IPS DF 19.7 (cell line): ENCODE measurements around the gene RAB11FIP4.

Experiments
- DNase-seq: peaks from one replicate; pipeline ENCODE4 v3.0.0-alpha.2; 2013; ENCODE audit warnings: low read depth, low spot score

The RAB11FIP4 gene

DNA sequence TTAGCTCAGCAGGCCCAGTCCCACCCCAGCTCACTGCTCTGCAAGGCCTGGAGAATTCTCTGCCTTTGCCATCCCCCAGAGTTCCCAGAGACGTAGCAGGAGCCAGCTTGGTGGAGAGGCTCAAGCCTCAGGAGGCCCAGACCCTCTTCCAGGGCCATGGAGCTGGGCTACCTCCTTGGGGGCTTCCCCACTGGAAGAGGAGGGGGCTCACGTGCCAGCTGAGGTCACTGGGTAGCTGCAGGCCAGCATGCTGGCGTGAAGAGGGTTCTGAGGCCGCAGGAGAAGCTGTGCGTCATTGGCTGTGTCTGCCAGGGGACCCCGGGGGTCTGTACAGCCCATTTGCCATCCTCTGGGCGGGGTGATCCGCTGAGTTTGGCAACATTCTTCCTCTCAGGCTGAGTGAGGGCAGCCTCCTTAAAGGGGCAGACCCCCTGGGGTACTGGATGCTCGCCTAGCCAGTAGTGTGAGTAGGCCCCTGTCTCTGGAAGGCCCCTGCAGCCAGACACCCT, 131.6 kb downstream of the RAB11FIP4 start:
- no peak for DNase-seq

DNA sequence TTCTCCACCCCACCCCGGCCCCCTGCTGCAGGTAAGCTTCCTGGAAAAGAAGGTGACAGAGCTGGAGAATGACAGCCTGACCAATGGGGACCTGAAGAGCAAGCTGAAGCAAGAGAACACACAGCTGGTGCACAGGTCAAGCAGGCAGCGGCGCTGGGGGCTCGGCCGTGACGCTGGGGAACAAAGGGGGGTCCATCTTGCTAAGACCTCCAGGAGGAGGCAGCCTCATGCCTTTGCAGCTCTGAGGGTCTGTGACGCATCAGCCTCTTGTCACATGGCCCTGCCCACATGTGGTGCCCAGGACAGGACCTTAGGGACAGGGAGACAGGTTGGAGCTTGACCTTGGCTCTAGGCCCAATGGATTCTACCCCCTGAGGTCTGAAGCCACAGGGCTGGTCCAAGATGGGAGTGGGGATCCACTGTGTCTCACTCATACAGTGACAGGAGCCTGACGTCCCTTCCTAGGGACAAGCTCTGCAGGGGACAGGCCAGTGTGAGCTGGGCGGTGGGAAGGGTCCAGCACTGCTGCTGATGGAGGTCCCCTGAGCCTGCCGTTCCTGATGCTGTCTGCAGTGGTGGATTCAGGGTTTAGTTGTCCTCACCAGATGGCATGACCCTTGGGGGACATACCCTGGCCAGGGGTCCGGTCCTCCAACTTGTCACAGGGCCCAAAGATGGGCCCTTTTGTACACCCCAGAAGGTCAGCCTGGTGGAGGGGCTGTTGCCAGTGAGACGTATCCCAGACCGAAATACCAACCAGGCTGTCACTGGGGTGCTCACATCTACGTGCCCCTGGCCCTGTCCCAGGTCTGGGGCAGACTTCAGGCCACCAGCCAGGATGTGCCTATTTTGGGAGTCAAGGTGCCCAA, 132.6 kb downstream of the RAB11FIP4 start:
- no peak for DNase-seq

DNA sequence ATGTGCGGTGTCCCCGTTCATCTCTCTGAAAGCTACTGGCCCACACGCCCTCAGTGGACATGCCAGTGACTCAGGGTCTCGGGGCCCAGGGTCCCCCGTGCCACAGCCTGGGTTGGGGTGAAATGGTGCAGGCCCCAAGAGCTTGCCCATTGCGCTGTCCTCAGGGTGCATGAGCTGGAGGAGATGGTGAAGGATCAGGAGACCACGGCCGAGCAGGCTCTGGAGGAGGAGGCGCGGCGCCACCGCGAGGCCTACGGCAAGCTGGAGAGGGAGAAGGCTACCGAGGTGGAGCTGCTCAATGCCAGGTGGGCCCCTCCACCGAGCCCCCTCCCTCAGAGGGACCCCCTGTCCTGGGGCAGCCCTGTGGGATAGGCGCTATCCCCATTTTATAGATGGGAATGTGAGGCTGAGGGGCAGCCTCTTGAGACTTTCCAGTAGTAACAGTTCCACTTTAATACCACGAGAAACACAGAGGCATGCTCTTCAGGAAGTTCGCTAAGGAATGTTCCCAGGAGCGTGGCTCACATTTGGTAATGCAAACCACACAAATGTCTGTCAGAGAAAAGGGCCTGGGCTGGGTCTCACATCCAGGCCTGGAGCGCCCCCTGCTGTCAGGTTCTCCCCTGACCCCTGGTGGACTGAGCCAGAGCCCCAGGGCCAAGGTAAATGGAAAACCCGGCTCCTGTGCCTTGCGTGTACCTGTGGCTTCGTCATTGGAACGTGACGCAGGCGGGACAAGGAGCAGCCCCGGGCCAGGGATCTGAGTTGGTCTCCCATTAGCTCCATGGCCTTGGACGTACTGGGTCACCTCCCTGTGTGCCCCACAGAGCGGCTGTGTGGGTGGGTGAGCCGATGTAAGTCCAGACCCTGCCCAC, 133.7 kb downstream of the RAB11FIP4 start:
- no peak for DNase-seq

DNA sequence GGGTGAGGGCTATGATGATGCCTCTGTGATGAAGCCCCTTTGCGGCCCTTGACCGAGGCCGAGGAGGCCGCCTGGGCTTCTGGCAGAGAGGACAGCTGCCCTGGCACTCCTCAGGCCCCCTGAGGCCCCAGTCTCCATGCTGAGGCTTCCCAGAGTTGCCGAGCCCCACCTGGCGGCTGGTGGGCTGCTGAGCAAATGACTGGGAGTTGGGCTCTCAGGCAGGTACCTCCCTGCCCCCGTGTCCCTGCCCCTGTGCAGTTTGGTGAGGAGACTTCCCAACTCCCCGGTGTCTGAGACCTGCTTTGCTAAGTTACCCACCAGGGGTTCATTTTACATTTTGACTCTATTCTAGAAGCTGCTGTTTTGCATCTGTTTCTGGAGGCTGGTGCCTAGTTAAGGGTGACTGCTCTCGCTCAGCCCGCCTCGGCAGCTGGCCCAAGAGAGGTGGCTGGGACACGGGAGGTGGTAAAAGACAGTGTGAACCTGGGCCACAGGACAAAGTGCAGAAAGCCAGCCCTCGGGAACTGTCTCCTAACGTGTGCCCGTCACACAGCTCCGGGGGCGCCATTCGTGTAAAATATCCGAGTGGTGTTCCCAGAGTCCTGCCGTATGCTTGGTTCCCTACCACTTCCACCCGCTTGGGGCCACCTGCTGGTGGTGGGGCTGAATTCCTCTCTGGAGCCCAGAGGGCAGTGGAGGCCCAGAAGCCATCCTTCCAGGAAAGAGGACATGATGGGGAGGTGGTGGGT, 134.5 kb downstream of the RAB11FIP4 start:
- DNase-seq, result no peak

DNA sequence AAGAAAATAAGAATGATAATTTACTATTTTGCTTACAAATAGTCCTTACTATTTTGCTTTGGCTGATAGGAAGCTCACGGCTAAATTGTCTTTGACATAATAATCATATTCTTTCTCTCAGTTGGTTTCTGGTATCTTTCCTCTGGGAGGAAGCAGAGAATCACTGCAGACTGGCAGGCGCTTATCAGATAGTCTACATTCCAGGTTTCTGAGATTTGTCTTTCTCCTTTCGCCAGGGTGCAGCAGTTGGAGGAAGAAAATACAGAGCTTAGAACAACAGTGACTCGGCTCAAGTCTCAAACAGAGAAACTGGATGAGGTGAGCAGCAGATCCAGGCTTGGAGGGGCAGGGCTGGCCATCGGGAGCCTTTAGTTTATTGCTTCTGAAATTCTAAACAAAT, 136.1 kb downstream of the RAB11FIP4 start:
- no peak for DNase-seq

DNA sequence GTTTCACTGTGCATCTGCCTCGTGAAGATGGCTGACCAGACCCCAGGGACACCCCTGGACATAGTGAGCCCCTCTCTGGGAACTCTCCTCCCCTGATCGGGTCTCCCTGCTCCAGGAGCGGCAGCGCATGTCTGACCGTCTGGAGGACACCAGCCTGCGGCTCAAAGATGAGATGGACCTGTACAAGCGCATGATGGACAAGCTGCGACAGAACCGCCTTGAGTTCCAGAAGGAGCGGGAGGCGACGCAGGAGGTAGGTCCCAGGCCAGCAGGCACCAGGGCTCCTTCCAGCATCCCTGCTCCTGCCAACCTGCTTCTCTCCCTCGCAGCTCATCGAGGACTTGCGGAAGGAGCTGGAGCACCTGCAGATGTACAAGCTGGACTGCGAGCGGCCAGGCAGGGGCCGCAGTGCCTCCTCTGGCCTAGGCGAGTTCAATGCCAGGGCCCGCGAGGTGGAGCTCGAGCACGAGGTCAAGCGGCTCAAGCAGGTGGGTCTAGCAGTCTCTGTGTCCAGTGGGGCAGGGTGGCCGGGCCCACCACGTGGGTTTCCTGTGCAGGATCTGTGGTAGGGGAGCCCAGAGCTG, 136.9 kb downstream of the RAB11FIP4 start:
- no peak for DNase-seq

DNA sequence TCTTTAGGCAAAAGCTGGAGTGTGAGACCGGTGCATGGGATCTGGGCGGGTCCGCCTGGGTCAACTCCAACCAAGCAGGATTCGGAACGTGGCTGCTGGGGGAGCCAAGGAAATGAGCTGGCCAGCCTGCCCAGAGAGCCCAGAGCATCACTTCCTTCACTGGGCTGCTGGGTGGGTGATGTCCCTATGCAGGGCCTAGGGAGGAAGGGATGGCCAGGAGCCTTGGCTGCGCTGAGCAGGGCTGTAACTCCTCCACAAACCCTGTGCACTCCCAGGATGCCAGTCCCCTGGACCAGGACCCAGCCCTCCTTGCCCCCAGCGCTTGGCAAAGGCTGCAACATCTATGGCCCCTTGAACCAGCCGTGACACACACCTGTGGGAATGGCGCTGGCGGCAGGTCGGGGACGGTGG, 138.4 kb downstream of the RAB11FIP4 start:
- DNase-seq, result no peak

DNA sequence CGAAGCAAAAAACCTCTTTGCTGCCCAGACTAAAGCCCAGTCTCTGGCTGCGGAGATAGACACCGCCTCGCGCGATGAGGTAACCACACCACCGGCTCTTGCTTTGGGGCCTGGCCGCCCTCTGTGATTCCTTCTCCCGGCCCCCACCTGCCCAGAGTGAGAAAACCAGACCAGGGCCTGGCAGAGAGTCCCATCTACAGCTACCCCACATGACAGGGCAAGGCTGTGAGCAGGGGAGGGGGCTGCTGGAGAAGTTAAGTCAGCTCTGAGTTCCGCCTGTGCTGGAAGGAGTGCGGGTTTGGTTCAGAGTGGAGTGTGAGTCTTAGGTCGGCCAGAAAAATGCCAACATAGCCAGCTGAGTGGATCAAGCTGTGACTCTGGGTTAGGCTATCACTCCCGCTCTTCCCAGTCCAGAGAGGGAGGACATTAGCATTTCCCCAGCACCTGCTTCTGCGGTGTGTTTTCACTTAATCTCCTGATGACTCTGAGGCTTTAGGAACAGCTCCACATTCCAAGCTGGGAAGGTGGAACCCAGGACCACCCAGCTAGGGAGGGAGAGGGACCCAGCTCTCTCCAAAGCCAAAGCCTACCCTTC, 139.0 kb downstream of the RAB11FIP4 start:
- DNase-seq, result no peak

DNA sequence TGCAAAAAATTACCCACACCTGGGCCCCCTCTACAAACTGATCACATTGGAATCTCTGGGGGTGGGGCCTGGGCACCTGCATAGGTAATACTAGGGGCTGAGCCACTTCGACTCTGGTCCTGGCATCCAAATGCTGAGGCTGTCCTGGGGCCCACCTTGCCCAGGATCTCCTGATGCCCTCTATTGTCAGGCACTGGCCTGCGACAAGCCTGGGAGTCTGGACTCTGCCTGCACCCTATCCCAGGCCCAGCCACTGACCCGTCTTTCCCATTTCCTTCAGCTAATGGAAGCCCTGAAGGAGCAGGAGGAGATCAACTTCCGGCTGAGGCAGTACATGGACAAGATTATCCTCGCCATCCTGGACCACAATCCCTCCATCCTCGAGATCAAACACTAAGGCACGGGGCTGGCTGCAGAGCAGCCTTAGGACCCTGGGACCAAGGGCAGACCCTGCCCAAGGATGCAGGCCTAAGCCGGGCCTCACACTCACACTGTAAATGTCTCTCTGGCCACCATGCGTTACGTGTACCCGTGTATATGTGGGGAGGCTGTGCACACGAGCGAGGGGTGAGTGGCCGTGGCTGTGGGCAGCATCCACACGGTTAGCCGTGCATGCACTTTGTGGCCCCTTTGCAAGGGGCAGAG, 140.0 kb downstream of the RAB11FIP4 start:
- no peak for DNase-seq

DNA sequence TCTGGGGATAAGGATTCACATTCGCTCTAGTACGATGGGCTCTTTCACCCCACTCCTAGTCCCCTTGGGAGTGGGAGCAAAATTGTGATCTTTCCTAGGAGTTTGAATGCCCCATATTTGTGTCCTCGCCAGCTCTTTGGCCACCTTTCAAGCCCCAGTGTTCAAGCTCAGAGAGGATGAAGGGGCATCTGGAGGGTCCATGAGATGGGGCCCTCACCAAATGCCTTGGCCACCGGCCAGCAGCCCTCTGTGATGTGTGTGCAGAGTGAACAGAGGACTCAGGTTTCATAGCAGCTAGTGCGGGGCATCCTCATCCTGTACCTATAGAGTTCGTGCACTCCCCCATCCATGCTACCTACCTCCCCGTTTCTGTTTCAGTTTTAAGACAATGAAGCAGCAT, 140.6 kb downstream of the RAB11FIP4 start:
- DNase-seq, result no peak

DNA sequence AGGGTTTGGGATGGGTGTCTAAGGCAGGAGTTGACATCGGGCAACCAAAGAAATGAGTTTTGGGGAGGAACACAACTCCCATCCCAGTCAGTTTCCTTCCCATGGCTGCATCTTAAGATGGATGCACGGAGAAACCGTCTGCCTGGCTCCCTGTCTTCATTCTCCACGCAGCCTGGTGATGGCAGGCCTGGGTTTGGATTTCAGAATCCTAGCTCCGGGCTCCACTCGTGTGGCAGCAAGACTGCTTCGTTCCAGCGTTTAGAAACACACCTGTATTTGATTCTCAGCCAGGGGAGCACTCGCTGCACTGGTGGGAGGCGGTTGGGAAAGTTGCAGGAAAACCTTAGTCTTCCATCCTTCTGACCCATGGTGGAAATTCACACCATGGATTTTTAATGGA, 141.1 kb downstream of the RAB11FIP4 start:
- DNase-seq, result no peak

DNA sequence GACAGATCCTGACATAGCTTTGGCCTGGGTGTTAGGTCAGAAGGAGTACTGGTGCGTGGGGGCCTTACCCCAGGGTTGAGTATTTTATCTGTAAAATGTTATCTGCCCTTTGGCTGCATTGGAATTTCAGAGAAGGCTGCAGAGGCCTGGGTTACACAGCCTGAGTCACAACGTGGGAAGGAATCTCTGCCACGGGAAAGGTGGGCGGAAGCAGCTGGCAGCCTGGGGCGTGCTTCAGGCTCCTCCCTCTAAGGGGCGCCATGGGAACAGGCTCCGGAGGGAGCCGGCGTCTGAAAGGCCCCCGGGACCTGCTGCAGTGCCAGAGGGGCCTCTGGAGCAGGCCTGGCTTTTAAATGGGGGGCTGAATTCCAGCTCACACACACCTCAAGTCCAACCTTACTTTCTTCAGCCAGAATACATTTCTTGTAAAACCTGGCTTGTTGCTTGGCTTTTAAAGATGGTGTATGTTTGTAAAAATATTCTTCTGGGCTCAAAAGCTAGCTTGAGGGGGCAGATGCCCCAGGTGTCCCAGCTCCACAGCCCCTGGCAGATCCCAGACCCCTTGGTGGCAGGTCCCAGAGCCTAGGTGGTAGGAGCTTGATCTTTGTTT, 142.2 kb downstream of the RAB11FIP4 start:
- DNase-seq, result no peak

DNA sequence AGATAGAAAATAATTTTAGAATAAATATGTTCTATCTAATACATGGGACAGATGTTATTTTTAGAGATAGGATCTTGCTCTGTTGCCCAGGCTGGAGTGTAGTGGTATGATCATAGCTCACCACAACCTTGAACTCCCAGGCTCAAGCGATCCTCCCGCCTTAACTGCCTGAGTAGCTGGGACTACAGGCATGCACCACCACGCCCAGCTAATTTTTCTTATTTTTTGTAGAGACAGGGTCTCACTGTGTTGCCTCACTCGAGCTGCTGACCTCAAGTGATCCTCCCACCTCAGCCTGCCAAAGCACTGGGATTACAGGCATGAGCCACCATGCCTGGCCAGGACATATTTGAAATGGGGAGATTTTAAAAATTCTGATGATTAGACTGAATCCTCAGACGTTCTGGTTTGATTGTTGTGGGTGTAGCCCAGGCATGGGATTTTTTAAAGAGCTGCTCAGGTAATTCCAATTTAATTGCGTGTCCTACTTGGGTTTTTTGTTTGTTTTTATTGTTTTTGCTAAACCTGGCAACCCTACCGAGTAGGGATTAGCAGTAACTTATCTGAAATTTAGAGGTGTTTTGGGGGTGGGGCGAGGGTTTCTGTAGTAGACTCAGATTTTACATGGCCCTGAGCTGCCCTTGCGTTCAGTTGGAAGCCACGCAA, 142.9 kb downstream of the RAB11FIP4 start:
- no peak for DNase-seq

DNA sequence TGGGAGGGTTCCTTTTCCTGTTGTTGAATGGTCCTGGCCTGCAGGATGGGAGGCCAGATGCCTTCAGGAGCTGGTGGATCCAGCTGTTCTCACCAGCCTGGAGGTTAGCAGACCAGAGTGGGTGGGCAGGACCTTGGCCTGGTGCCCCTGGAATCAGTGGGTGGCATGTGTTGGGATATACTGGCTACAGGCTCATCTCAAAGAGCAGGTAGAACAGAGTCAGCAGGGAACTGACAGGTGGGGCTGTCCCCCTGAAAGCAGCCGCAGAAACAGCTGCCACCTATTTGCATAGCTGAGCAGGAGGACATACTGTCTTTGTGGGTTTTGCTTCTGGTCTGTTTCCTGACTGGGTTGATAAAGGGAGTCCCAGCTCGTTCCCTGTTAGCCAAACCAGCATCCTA, 144.1 kb downstream of the RAB11FIP4 start:
- no peak for DNase-seq

DNA sequence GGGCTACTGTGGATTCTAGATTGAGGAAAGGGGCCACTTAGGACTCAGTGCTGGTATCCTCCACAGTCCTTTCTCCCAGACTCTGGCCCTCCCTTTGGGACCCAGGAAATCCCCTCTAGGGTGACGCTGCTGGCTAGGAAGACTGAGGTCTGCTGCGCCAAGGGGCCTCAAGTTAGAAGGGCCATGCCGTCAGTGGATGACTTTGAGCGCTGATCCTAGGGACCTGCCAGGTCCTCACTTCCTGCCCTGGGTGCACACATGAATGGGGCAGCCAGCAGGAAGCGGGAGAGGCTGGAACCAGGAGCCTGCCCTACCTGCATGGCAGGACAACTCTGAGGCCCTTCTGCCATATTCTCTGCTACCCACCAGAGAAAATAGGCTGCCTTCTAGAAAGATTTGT, 145.0 kb downstream of the RAB11FIP4 start:
- no peak for DNase-seq

DNA sequence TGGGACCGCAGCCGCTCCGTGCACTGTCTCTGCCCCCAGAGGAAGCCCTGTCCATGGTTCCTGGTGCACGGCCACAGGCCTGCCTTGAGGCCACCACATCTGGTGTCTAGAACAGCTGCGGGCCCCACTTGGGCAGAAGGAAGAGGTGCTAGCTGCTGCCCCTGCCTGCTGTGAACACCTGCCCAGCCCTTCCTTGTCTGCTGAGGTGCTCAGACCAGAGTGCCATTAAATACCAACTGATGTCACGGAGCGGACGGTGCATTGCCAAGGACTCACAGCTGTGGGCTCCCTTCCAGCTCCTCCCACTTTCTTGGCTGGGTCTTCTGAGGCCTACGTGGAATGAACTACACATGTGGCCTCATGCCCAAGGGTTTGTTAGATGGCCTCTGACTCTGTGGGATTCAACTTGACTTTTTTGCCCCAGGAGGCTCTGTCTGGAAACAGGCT, 146.1 kb downstream of the RAB11FIP4 start:
- DNase-seq, result no peak

DNA sequence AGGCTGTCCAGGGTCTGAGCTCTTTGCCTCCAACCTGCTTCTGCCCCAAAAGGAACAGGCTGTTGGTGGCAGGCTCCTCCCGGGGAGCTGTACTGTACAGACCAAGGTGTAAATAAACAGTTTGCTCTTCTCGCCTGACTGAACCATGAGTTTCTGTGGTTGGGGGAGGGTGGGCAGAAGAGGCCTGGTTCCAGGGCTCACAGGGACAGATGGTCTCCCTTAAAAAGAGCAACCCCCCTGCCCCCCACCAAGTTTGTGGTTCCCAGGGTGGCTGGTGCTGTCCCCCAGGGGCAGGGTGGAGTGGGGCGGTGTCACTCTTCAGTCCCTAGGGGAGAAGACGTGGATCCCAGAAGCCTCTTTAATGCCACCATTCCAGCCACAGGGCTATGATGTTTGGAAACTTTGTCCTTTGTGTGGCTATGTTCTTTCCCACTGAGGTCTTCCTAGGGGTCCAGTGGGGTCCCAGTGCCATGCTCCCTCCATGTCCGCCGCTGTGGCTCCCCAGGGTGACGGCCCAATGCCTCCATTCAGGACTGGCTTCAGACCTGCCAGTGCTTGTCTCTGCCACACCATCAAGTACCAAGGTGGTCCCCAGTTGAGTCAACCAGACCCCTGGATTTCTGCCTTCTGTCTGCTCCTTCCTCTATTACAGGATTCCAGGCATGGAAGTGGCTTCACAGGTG, 146.7 kb downstream of the RAB11FIP4 start:
- DNase-seq, result no peak

DNA sequence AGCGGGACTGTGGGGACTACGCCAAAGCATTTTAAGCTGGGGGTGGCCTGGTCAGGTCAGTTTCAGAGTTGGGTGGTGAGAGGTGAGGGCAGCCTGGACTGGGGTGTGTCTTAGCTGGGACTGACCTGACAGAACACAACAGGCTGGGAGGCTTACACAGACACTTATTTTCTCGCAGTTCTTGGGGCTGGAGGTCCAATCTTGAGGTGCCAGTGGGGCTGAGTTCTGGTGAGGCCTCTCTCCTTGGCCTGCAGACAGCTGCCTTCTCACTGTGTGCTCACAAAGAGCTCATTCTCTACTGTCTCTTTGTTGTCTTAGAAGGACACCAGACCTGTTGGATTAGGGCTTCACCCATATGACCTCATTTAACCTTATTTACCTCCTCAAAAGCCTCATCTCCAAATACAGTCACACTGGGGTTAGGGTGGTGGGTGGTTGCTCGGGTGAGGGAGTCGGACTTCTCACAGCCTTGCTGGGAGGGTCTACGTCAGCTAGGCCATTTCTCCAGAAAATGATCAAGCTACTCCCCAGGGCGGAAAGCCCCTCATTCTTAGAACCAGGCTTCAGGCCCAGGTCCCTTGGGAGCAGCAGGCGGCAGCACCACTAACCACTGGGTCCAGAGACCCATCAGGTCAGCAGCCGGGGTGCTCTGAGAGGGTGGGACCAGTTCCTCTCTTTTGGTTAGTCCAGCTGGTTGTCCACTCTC, 149.3 kb downstream of the RAB11FIP4 start:
- no peak for DNase-seq
